Trophoblast cell (in vitro differentiated cells and primary cell): Measurements from ENCODE around the gene RNU7-1.

ENCODE experiments used
- DNase-seq, 2 donors: peaks; one replicate each; pipeline ENCODE4 v3.0.0-alpha.2; 2016
- H2AFZ ChIP-seq: 2 replicates; pipeline ENCODE4 v1.6.1; 2013; ENCODE audit warnings: low read length, moderate library complexity, mild to moderate bottlenecking; ENCODE audit not compliant: insufficient read depth, poor library complexity
- H2AK5ac ChIP-seq: 2 replicates; pipeline ENCODE4 v1.6.1; 2013; ENCODE audit warnings: mild to moderate bottlenecking, low read length
- H2BK120ac ChIP-seq: 2 replicates; pipeline ENCODE4 v1.6.1; 2013; ENCODE audit warnings: low read length, mild to moderate bottlenecking, moderate library complexity; ENCODE audit not compliant: insufficient read depth, poor library complexity
- H2BK12ac ChIP-seq: 2 replicates; pipeline ENCODE4 v1.6.1; 2013; ENCODE audit warnings: mild to moderate bottlenecking, low read length, moderate library complexity
- H2BK5ac ChIP-seq: 2 replicates; pipeline ENCODE4 v1.6.1; 2013; ENCODE audit warnings: low read length, low read depth, moderate library complexity, mild to moderate bottlenecking; ENCODE audit not compliant: poor library complexity
- H3K14ac ChIP-seq: 2 replicates; pipeline ENCODE4 v1.6.1; 2013; ENCODE audit warnings: mild to moderate bottlenecking, low read length
- H3K18ac ChIP-seq: 2 replicates; pipeline ENCODE4 v1.6.1; 2013; ENCODE audit warnings: mild to moderate bottlenecking, low read length
- H3K23ac ChIP-seq: 2 replicates; pipeline ENCODE4 v1.6.1; 2013; ENCODE audit warnings: low read length
- H3K27ac ChIP-seq: 2 replicates; pipeline ENCODE4 v1.5.1; 2013; ENCODE audit warnings: low read depth, mild to moderate bottlenecking, inconsistent platforms, low read length, moderate library complexity
- H3K27me3 ChIP-seq: 2 replicates; pipeline ENCODE4 v1.6.1; 2013; ENCODE audit warnings: inconsistent platforms, mild to moderate bottlenecking, low read length, moderate library complexity; ENCODE audit not compliant: insufficient read depth
- H3K36me3 ChIP-seq, 2 experiments: 1 replicate in 1 of 2; 2 replicates in 1 of 2; pipeline ENCODE4 v1.6.1; 2013; ENCODE audit warnings: low read length in 2 of 2, mild to moderate bottlenecking in 2 of 2, moderate library complexity in 1 of 2; ENCODE audit not compliant: insufficient read depth in 2 of 2, control insufficient read depth in 1 of 2
- H3K4ac ChIP-seq: 2 replicates; pipeline ENCODE4 v1.6.1; 2013; ENCODE audit warnings: low read depth, mild to moderate bottlenecking, low read length, moderate library complexity
- H3K4me1 ChIP-seq, 2 experiments: 1 replicate in 1 of 2; 2 replicates in 1 of 2; pipeline ENCODE4 v1.6.1; 2013; ENCODE audit warnings: low read length in 2 of 2, mild to moderate bottlenecking in 2 of 2, moderate library complexity in 1 of 2; ENCODE audit not compliant: insufficient read depth in 2 of 2, control insufficient read depth in 1 of 2
- H3K4me2 ChIP-seq: 2 replicates; pipeline ENCODE4 v1.6.1; 2013; ENCODE audit warnings: inconsistent platforms, mild to moderate bottlenecking, low read length, moderate library complexity
- H3K4me3 ChIP-seq: 2 replicates; pipeline ENCODE4 v1.5.1; 2013; ENCODE audit warnings: mild to moderate bottlenecking, low read depth, low read length, inconsistent platforms
- H3K79me1 ChIP-seq: one replicate; pipeline ENCODE4 v1.6.1; 2013; ENCODE audit warnings: low read length
- H3K79me2 ChIP-seq: 2 replicates; pipeline ENCODE4 v1.6.1; 2013; ENCODE audit warnings: low read length, mild to moderate bottlenecking; ENCODE audit not compliant: control insufficient read depth, insufficient read depth, poor library complexity
- H3K9ac ChIP-seq: 2 replicates; pipeline ENCODE4 v1.6.1; 2013; ENCODE audit warnings: mild to moderate bottlenecking, low read length
- H3K9me3 ChIP-seq: 2 replicates; pipeline ENCODE4 v1.6.1; 2013; ENCODE audit warnings: low read depth, mild to moderate bottlenecking, control low read depth, inconsistent platforms, low read length; ENCODE audit not compliant: insufficient read depth
- H4K12ac ChIP-seq: 2 replicates; pipeline ENCODE4 v1.6.1; 2013; ENCODE audit warnings: low read depth, mild to moderate bottlenecking, low read length, moderate library complexity
- H4K8ac ChIP-seq: 2 replicates; pipeline ENCODE4 v1.6.1; 2013; ENCODE audit warnings: low read depth, mild to moderate bottlenecking, low read length, moderate library complexity
- H4K91ac ChIP-seq: one replicate; pipeline ENCODE4 v1.6.1; 2013; ENCODE audit warnings: low read depth, mild to moderate bottlenecking, low read length, moderate library complexity
- WGBS: extraction: QIAGEN DNeasy Blood & Tissue Kit; methylation state at CpG from one replicate; pipeline ENCODE4 v1.1.7; 2013; ENCODE audit warnings: missing lambda C conversion rate; ENCODE audit not compliant: insufficient read length, insufficient coverage; ENCODE audit errors: extremely low coverage; 5-methylcytosine and 5-hydroxymethylcytosine counted together

The RNU7-1 gene

GRCh38 chr12:6917491-6918231 is 26.0 kb upstream of the RNU7-1 start:
- Histone ChIP-seq H3K4ac (no peak overlapping the region), H3K23ac (no peak overlapping the region), H3K18ac (no peak overlapping the region), H3K36me3 (no peaks in the 10 kb centered on the region), H3K4me2 (no peak overlapping the region), H4K8ac (no peak overlapping the region), H3K4me1 (peaks cover 0 to 3% of the 10 kb centered on the region in 2 experiments), H3K27ac (no peak overlapping the region), H3K14ac (no peak overlapping the region), H2AK5ac (no peak overlapping the region), H3K9me3 (no peaks in the 10 kb centered on the region), H2BK12ac (no peak overlapping the region), H4K91ac (no peak overlapping the region), H3K79me2 (no peaks in the 10 kb centered on the region), H4K12ac (no peak overlapping the region), H3K4me3 (no peak overlapping the region), H3K79me1 (no peaks in the 10 kb centered on the region), H2BK5ac (no peak overlapping the region), H2BK120ac (no peak overlapping the region), H3K27me3 (peaks cover 18% of the 10 kb centered on the region), H3K9ac (no peak overlapping the region), H2AFZ (no peak overlapping the region)
- WGBS = 100% methylated on average over 2 of the region's 14 CpGs
- no peak for DNase-seq

GRCh38 chr12:6919588-6919987 is 24.0 kb upstream of the RNU7-1 start:
- H3K4ac ChIP-seq = no peak overlapping the region
- DNase-seq = no peak
- no peaks in the 10 kb centered on the region for H3K36me3 ChIP-seq
- no peak overlapping the region for H3K9ac ChIP-seq
- no peak overlapping the region for H2AK5ac ChIP-seq
- H2AFZ ChIP-seq = no peak overlapping the region
- H3K79me1 ChIP-seq = no peaks in the 10 kb centered on the region
- H3K27ac ChIP-seq = no peak overlapping the region
- H3K9me3 ChIP-seq = no peaks in the 10 kb centered on the region
- no peak overlapping the region for H3K14ac ChIP-seq
- H4K8ac ChIP-seq = no peak overlapping the region
- no peak overlapping the region for H3K23ac ChIP-seq
- no peak overlapping the region for H2BK5ac ChIP-seq
- no peak overlapping the region for H3K4me2 ChIP-seq
- no peak overlapping the region for H4K91ac ChIP-seq
- no peak overlapping the region for H3K4me3 ChIP-seq
- peaks cover 9% of the 10 kb centered on the region for H3K27me3 ChIP-seq
- no CpG with 5 or more reads among the region's 7 CpGs for WGBS
- no peak overlapping the region for H2BK12ac ChIP-seq
- peaks cover 2% of the 10 kb centered on the region in 2 experiments for H3K4me1 ChIP-seq
- H3K79me2 ChIP-seq = no peaks in the 10 kb centered on the region
- no peak overlapping the region for H2BK120ac ChIP-seq
- no peak overlapping the region for H3K18ac ChIP-seq
- H4K12ac ChIP-seq = no peak overlapping the region

- Histone ChIP-seq H3K9me3 (no peaks in the 10 kb centered on the region), H4K8ac (no peak overlapping the region), H3K36me3 (no peaks in the 10 kb centered on the region), H3K27me3 (no peaks in the 10 kb centered on the region), H3K4me1 (peaks cover 19 to 21% of the 10 kb centered on the region in 2 experiments), H2BK12ac (no peak overlapping the region), H3K79me2 (peaks cover 2% of the 10 kb centered on the region), H2BK120ac (no peak overlapping the region), H3K4me2 (no peak overlapping the region), H2BK5ac (no peak overlapping the region), H3K27ac (no peak overlapping the region), H4K91ac (no peak overlapping the region), H2AK5ac (no peak overlapping the region), H3K14ac (no peak overlapping the region), H4K12ac (no peak overlapping the region), H3K79me1 (peaks cover 12% of the 10 kb centered on the region), H3K4ac (no peak overlapping the region), H3K9ac (peak overlapping the region; percentile 19), H3K18ac (no peak overlapping the region), H2AFZ (no peak overlapping the region), H3K23ac (no peak overlapping the region), H3K4me3 (no peak overlapping the region)
- DNase-seq = no peak
- WGBS = no CpG with 5 or more reads among the region's 7 CpGs
Measured at GRCh38 chr12:6921539-6921938, 22.1 kb upstream of the RNU7-1 start.

- Histone ChIP-seq H3K9me3 (no peaks in the 10 kb centered on the region), H3K27ac (no peak overlapping the region), H3K18ac (no peak overlapping the region), H3K27me3 (no peaks in the 10 kb centered on the region), H3K4me3 (no peak overlapping the region), H3K4me2 (no peak overlapping the region), H3K4ac (no peak overlapping the region), H2BK5ac (no peak overlapping the region), H3K23ac (no peak overlapping the region), H4K91ac (no peak overlapping the region), H4K8ac (no peak overlapping the region), H3K14ac (no peak overlapping the region), H2BK120ac (no peak overlapping the region), H2AFZ (no peak overlapping the region), H4K12ac (no peak overlapping the region), H2BK12ac (no peak overlapping the region), H2AK5ac (no peak overlapping the region), H3K4me1 (peaks cover 24 to 27% of the 10 kb centered on the region in 2 experiments), H3K79me1 (peaks cover 18% of the 10 kb centered on the region), H3K36me3 (no peaks in the 10 kb centered on the region), H3K9ac (peak overlapping the region; percentile 19), H3K79me2 (peaks cover 7% of the 10 kb centered on the region)
- no peak for DNase-seq
- no CpG with 5 or more reads among the region's 9 CpGs for WGBS
Measured at GRCh38 chr12:6921996-6922946, 21.3 kb upstream of the RNU7-1 start.
